Esophagus mucosa (tissue), 1 donor: ENCODE measurements around the gene FHIT. TPM values are rescaled to one million over a fixed set of nuclear protein-coding genes. Genes with fewer than 3 reads are reported as not detected.

ENCODE experiments used
- ATAC-seq: fragments of 200-7000 bp; cut with Tn5 transposase; one replicate; pipeline ENCODE4 v1.9.1; 2020
- total RNA-seq: library from RNA; stranded (reverse); gene quantifications from one replicate; pipeline ENCODE4 v1.2.4, GENCODE V29; 2023
- donor health status: DM: yes; HTN: yes; CAD: no.

The FHIT gene
- total RNA-seq, 1 donor from 2014 or later = 10.5 TPM

DNA sequence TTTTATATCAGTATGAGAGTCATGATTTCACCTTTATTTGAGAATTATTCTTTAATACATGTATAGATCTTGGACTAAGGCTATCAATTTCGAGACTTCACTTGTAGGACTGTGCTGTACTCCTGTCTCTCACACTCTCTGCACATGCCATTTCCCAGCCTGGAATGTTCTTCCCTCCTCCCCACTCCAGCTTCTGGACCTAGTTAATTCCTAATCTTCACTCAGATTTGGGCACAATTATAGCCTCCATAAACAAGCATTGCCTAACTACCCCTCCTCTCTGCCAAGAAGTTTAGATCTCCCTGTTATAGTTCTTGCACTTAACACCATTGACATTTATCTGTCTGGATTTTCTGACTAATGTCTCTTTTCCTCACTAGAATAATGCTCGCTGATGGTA, 88.3 kb downstream of the FHIT start:
- no peak for ATAC-seq

DNA sequence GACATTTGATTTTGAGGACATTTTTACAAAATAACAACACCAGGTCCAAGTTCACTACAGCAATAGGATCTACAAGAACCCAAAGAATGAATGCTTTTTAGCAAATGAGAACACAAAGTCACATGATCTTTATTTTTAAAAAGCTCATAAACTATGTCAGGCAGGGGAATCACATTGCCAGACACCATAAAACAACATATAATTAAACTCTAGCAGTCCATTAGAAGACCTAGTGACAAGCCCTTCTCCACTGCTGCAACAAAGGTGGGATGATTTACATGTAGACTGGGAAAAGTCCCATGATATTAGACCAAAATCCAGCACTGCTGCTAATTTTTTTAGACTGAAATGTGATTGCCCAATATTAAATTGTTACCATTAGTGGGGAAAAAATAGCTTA, 92.6 kb downstream of the FHIT start:
- no peak for ATAC-seq

- ATAC-seq = no peak
These were observed 93.0 kb downstream of the FHIT start for GRCh38 chr3:61158216-61158615.

- ATAC-seq = no peak
These were observed 93.8 kb downstream of the FHIT start for GRCh38 chr3:61157414-61157813.

GRCh38 chr3:61155701-61156292, 95.5 kb downstream of the FHIT start:
- ATAC-seq = no peak

DNA sequence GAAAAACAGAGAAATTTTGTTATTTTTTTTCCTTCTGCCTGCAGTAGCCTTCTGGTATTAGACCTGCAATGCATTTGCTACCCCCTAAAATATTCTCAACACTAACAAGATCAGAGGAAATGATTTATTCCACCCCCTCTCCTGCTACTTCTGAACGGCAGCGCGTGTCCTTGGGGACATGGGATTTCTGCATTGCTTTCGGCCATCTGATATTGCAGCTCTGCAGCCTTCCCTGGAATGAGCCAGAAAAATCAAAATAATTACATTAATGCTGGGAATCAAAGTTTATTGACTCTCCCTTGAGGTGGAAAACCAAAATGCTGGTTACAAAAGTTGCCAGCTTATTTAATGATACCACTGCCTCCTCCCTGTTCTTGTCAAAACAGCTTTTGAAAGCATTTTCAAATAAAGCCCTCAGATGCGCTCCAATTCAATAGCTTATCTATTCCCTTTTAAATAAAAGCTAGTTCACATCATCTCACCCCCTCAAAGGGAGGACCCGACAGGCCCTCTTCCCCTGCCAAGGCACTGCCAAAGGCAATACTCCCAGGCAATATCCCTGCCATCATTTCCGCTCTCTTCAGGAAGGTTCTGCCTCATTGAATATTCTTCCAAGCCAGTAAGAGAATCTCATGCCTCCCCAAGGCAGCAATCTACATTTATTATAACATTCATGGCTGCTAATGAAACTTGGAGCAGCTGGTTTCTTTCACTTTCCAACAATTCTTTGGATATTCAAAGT, 96.6 kb downstream of the FHIT start:
- no peak for ATAC-seq

DNA sequence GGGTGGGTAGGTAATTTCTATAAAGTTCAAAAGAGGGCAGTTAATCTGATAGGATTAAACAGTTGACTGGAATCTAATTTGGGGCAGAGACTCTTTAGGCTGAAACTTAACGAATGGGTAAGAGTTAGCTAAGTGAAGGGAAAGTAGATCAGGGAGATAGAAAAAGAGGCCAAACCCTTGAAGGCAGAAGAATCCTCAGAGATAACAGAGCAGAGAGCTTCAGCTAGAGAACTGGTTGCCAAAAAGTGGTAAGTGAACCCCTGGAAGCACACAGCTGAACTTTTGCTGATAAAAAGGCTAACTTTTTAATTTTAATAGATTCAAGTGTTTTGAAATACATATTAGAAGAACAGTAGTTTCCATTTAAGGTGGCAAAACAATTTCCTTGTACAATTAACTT, 99.2 kb downstream of the FHIT start:
- ATAC-seq = no peak

DNA sequence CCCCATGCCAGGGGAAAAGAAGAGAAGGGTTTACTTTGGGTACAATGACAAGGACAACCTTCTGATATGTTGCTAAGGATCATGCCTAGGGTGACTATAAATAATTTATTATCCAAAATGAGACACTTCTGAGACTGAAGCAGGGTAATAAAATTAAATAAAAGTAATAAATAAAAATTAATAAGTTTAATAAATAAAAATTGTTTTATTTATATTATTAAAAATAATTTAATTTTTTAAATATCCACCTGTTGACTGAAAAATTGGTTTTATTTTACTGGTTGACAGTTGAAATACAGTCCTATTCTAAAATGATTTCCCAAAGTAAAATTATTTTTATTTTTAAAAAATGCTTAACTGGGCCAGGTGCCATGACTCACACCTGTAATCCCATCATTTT, 102.0 kb downstream of the FHIT start:
- no peak for ATAC-seq

GRCh38 chr3:61146010-61146890, 105.0 kb downstream of the FHIT start:
- no peak for ATAC-seq

DNA sequence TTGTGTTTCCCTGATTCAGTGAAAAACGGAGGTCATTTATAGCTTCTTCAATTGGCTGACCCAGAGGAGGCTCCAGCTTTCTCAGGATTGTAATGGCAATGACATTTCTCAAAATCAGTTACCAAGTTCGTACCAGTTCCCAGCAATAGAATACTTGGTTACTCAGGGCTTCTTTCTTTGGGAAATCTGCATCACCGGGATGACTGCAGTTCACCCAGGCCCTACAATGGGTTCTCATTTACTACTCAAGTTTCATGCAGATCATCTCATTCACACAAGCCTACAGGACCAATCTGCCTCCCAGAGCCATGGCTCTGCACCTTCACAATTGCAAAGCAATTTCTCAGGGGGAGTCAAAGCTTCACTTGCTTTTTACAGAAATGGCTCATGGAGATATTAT, 109.6 kb downstream of the FHIT start:
- no peak for ATAC-seq

DNA sequence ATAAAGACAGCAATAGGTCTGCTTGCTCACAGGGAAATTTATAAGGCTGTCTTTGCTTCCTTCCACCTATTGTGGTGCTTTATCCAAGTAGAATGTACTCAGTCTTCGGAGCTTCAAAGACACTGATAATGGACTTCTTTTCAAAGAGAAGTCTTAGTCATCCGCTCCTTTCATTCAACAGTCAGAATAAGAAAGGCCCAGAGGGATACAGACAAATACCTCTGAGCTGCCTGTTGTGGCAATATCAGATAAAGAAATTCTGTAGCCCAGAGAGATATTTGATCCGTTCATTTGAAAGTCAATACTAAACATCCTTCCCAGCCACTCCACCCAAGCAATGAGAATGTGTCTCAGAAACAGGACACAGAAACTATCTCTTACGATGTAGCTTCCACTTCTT, 110.0 kb downstream of the FHIT start:
- no peak for ATAC-seq

GRCh38 chr3:61139686-61140085, 111.6 kb downstream of the FHIT start:
- ATAC-seq = no peak

- ATAC-seq = no peak
These were observed 112.9 kb downstream of the FHIT start for GRCh38 chr3:61138401-61138800.

GRCh38 chr3:61136191-61136590, 115.1 kb downstream of the FHIT start:
- peak; percentile 42 for ATAC-seq

DNA sequence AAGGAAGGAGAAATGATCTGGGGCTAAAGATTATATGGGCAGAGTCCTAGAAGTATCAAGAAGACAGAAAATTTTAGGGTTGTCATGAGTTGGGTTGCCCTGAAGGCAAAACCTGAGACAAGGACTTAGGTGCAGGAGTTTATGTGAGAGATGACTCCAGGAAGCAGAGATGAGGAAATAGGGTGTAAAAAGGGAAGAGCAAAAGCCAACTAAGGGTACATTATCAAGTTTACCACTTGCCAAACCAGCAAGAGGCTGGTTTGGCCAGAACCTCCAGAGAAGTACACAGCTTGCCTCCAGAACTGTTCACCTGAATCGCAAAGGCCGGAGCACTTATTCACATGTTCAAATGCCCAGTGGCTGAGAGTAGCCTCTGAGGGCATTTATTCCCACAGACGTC, 116.7 kb downstream of the FHIT start:
- peak; percentile 58 for ATAC-seq

GRCh38 chr3:61132062-61132461, 119.2 kb downstream of the FHIT start:
- ATAC-seq = no peak

GRCh38 chr3:61118830-61119229, 132.4 kb downstream of the FHIT start:
- ATAC-seq = no peak

- ATAC-seq = no peak
These were observed 134.0 kb downstream of the FHIT start for GRCh38 chr3:61117045-61117898.

GRCh38 chr3:61114316-61114953, 136.8 kb downstream of the FHIT start:
- peak; percentile 67 for ATAC-seq

GRCh38 chr3:61111825-61112224, 139.4 kb downstream of the FHIT start:
- no peak for ATAC-seq

DNA sequence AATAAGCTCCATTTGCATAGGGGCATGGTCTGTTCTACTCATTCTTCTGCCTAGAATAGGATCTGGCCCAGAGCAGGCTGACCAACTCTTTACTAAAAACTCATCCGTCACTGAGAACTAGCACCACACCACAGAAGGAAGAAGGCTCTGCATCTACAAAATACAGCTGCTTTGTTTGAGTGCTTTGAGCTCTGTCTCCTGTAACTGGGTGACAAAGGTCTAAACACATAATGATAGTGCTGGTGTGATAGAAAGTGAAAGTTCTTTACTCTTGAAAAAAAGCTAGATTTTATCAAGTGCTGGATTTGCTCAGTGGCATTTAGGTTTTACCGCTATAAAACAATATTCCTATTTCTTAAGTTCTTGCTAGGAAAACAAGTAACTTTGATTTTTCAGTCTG, 140.7 kb downstream of the FHIT start:
- no peak for ATAC-seq
